Transverse colon (tissue), 3 donors: ENCODE measurements around the gene ADGRG4.

Source experiments
- CTCF ChIP-seq, 5 experiments: fragments of 200-600 bp in 3 of 5; fragments of 450-650 bp in 2 of 5; sonication (generic) in 3 of 5; IDR thresholded peaks; 1 replicate in 2 of 5; 2 replicates in 3 of 5; pipeline ENCODE4 v1.5.1; 2016 to 2017; ENCODE audit warnings: antibody characterized with exemption in 5 of 5, inconsistent platforms in 3 of 5, mild to moderate bottlenecking in 2 of 5, moderate library complexity in 1 of 5
- POLR2A ChIP-seq: fragments of 450-650 bp; IDR thresholded peaks from one replicate; pipeline ENCODE4 v1.6.1; 2016; ENCODE audit warnings: antibody characterized with exemption, mild to moderate bottlenecking, moderate library complexity

GRCh38 chrX:136395271-136395670 lies 94.5 kb downstream of the ADGRG4 start:
- TF ChIP-seq POLR2A (no peak), CTCF (IDR thresholded peaks at IDR 0.05) (no peak)
